OCI-LY3 (cell line): ENCODE measurements around the gene DHDDS.

Source experiments
- CTCF ChIP-seq: fragments of 200-600, 300-600 bp; sonication (generic); IDR thresholded peaks from 2 replicates; pipeline ENCODE4 v1.5.1; 2014; ENCODE audit warnings: antibody characterized with exemption, low read length, low read depth
- EZH2phosphoT487 ChIP-seq: fragments of 200-600 bp; shearing (Covaris generic); IDR thresholded peaks from 2 replicates; pipeline ENCODE4 v1.6.1; 2018; ENCODE audit warnings: antibody characterized with exemption, mixed run types, low read depth

- TF ChIP-seq CTCF, result no peak
- no peak for TF ChIP-seq EZH2phosphoT487
These were observed 44.8 kb downstream of the DHDDS start for GRCh38 chr1:26476958-26477357.
